Mammary epithelial cell (primary cell): ENCODE measurements around the gene EXOSC10.

Source experiments
- EZH2 ChIP-seq: IDR thresholded peaks from 2 replicates; pipeline ENCODE4 v1.6.1; 2012; ENCODE audit warnings: low read length, inconsistent platforms, borderline replicate concordance
- TF ChIP-seq, protein P1 (sequence below), 2 donors: IDR thresholded peaks in 1 of 2; conservative IDR thresholded peaks in 1 of 2; 2 replicates each; pipeline ENCODE4 v1.5.1; 2011 to 2012; ENCODE audit warnings: inconsistent platforms in 2 of 2, low read length in 2 of 2, mild to moderate bottlenecking in 2 of 2, control low read depth in 1 of 2, low read depth in 1 of 2; ENCODE audit not compliant: insufficient read depth in 1 of 2; ENCODE audit errors: extremely low read depth in 1 of 2

DNA sequence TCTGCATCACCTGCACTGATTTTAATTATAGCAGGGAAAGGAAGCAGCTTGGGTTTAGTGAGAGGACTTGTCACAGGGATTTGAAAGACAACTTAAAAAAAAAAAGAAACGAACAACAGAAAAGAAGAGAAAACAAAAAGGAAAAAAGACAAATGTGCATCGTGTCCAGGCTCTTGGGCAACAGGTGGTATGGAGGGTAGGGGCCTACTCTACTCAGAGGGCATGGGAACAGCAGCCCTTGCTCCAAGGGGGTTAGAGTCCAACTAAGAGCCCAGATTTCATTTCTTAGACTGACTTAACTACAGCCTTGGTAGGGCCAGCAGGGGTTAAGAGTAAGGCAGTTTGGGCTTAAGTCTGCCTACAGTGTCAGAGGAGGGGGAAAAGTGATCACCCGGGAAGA, 15.3 kb upstream of the EXOSC10 start:
- TF ChIP-seq, protein P1, sequence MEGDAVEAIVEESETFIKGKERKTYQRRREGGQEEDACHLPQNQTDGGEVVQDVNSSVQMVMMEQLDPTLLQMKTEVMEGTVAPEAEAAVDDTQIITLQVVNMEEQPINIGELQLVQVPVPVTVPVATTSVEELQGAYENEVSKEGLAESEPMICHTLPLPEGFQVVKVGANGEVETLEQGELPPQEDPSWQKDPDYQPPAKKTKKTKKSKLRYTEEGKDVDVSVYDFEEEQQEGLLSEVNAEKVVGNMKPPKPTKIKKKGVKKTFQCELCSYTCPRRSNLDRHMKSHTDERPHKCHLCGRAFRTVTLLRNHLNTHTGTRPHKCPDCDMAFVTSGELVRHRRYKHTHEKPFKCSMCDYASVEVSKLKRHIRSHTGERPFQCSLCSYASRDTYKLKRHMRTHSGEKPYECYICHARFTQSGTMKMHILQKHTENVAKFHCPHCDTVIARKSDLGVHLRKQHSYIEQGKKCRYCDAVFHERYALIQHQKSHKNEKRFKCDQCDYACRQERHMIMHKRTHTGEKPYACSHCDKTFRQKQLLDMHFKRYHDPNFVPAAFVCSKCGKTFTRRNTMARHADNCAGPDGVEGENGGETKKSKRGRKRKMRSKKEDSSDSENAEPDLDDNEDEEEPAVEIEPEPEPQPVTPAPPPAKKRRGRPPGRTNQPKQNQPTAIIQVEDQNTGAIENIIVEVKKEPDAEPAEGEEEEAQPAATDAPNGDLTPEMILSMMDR (conservative IDR thresholded peaks at IDR 0.05 in 1 of 2, IDR thresholded peaks at IDR 0.05 in 1 of 2; ENCODE audit: extremely low read depth in 1 of 2, insufficient read depth in 1 of 2, low read depth in 1 of 2, low read length in 2 of 2), result no peak
- TF ChIP-seq EZH2, result no peak
